ENCODE data around the gene SEL1L.
A peak's percentile ranks its signal among the peaks of the same experiment; 100 is the strongest.

Gene SEL1L

DNA sequence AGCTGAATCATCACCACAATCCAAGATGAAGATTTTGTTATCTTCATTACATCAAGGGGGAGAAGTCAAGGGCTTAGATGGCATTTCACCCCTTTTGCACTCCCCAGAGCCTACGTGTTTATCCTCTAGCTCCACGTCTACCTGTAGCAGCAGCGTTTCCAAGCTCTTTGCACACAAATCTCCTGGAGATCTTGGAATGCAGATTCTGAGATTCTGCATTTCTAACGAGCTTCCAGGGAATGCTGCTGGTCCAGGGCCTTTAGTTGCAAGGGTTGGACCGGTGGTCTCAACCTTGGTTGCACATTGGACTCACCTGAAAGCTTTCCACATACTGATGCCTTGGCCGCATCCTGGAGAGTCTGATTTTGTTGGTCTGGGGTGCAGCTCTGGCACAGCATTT, 84.1 kb downstream of the SEL1L start:
- DNase-seq (ENCODE audit: low read depth in 2 of 2) = no peak
- no peak overlapping the region for H3K4me3 ChIP-seq (replicated peaks in 1 of 2; ENCODE audit: low read depth in 2 of 2, low read length in 2 of 2)
- TF ChIP-seq, protein P1, sequence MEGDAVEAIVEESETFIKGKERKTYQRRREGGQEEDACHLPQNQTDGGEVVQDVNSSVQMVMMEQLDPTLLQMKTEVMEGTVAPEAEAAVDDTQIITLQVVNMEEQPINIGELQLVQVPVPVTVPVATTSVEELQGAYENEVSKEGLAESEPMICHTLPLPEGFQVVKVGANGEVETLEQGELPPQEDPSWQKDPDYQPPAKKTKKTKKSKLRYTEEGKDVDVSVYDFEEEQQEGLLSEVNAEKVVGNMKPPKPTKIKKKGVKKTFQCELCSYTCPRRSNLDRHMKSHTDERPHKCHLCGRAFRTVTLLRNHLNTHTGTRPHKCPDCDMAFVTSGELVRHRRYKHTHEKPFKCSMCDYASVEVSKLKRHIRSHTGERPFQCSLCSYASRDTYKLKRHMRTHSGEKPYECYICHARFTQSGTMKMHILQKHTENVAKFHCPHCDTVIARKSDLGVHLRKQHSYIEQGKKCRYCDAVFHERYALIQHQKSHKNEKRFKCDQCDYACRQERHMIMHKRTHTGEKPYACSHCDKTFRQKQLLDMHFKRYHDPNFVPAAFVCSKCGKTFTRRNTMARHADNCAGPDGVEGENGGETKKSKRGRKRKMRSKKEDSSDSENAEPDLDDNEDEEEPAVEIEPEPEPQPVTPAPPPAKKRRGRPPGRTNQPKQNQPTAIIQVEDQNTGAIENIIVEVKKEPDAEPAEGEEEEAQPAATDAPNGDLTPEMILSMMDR (IDR thresholded peaks at IDR 0.05; ENCODE audit: low read depth, low read length) = no peak

DNA sequence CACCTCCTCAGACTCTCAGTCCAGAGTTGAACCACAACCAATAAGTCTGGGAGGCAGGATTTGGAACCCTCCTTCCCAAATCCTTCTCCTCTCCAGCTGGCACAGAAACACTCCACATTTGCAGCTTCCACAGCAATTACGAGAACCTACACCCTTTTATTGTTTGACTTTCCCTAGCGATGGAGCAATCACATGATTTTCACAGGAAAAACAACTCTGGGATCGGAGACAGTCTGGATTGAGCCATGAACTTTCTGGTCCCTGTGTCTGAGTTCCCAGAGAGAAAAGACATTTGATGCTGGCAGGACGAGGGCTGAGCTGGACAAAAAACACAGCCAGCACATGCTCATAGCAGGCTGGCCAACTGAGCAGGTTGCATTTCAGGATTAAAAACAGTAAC, 84.5 kb downstream of the SEL1L start:
- DNase-seq (ENCODE audit: low read depth in 2 of 2) = peak in 1 of 2 donors; percentile 38
- no peak overlapping the region for H3K4me3 ChIP-seq (replicated peaks in 1 of 2; ENCODE audit: low read depth in 2 of 2, low read length in 2 of 2)
- TF ChIP-seq, protein P1 (IDR thresholded peaks at IDR 0.05; ENCODE audit: low read depth, low read length) = no peak

GRCh38 chr14:81447021-81447764, 86.5 kb downstream of the SEL1L start:
- H3K4me3 ChIP-seq (replicated peaks in 1 of 2; ENCODE audit: low read depth in 2 of 2, low read length in 2 of 2) = no peak overlapping the region
- DNase-seq (ENCODE audit: low read depth in 2 of 2) = no peak
- TF ChIP-seq, protein P1 (IDR thresholded peaks at IDR 0.05; ENCODE audit: low read depth, low read length) = no peak

- H3K4me3 ChIP-seq (replicated peaks in 1 of 2; ENCODE audit: low read depth in 2 of 2, low read length in 2 of 2) = no peak overlapping the region
- TF ChIP-seq, protein P1 (IDR thresholded peaks at IDR 0.05; ENCODE audit: low read depth, low read length) = no peak
- no peak for DNase-seq (ENCODE audit: low read depth in 2 of 2)
These were observed 87.2 kb downstream of the SEL1L start for GRCh38 chr14:81446279-81447007.

GRCh38 chr14:81441626-81442134, 92.0 kb downstream of the SEL1L start:
- H3K4me3 ChIP-seq (replicated peaks in 1 of 2; ENCODE audit: low read depth in 2 of 2, low read length in 2 of 2) = no peak overlapping the region
- DNase-seq (ENCODE audit: low read depth in 2 of 2) = no peak
- TF ChIP-seq, protein P1 (IDR thresholded peaks at IDR 0.05; ENCODE audit: low read depth, low read length) = no peak

- H3K4me3 ChIP-seq (replicated peaks in 1 of 2; ENCODE audit: low read depth in 2 of 2, low read length in 2 of 2) = no peak overlapping the region
- TF ChIP-seq, protein P1 (IDR thresholded peaks at IDR 0.05; ENCODE audit: low read depth, low read length) = no peak
- DNase-seq (ENCODE audit: low read depth in 2 of 2) = no peak
These were observed 93.6 kb downstream of the SEL1L start for GRCh38 chr14:81440041-81440440.
